PC-3 (cell line): ENCODE data around the gene ZSCAN9. TPM values are rescaled to one million over a fixed set of nuclear protein-coding genes. Genes with fewer than 3 reads are reported as not detected.

ENCODE experiments used
- ATAC-seq: fragments of 200-7000 bp; cut with Tn5 transposase; 2 replicates; pipeline ENCODE4 v1.9.1; 2020; ENCODE audit warnings: mild to moderate bottlenecking, moderate library complexity
- BruUV-seq: library from RNA; stranded (reverse); fragments of 400-500 nt; replicated peaks from 2 replicates; lab custom pipeline; 2021; lab: Mats Ljungman, UMichigan
- CTCF ChIA-PET: fragments of 300-600 bp; sonication (Branson Sonifier 250); formaldehyde crosslinking; loops from one replicate; lab custom pipeline; 2022; ENCODE audit warnings: antibody characterized with exemption; lab: Charles Lee
- POLR2A ChIA-PET: fragments of 300-600 bp; sonication (Branson Sonifier 250); formaldehyde crosslinking; loops from one replicate; lab custom pipeline; 2022; ENCODE audit warnings: antibody characterized with exemption; ENCODE audit not compliant: unreplicated experiment; lab: Charles Lee
- DNase-seq: peaks from one replicate; pipeline ENCODE4 v3.0.0-alpha.2; 2015
- H2AFZ ChIP-seq: fragments of 300-600 bp; sonication (generic); 2 replicates; pipeline ENCODE4 v1.6.0; 2016; ENCODE audit warnings: antibody characterized with exemption, low read length
- H3F3A ChIP-seq: fragments of 300-600 bp; sonication (generic); one replicate; pipeline ENCODE4 v1.6.0; 2017; ENCODE audit warnings: antibody characterized with exemption, low read length, control low read depth, mild to moderate bottlenecking; ENCODE audit not compliant: unreplicated experiment
- H3K27ac ChIP-seq: fragments of 300-600 bp; sonication (generic); 2 replicates; pipeline ENCODE4 v1.5.1; 2016; ENCODE audit warnings: mild to moderate bottlenecking, low read length
- H3K27me3 ChIP-seq: fragments of 300-600 bp; sonication (generic); 2 replicates; pipeline ENCODE4 v1.6.1; 2016; ENCODE audit warnings: low read length, mixed read lengths
- H3K36me3 ChIP-seq: fragments of 300-600 bp; sonication (generic); 2 replicates; pipeline ENCODE4 v1.6.1; 2016; ENCODE audit warnings: low read depth, mixed run types, low read length, mixed read lengths
- H3K4me1 ChIP-seq: fragments of 300-600 bp; sonication (generic); 2 replicates; pipeline ENCODE4 v1.5.1; 2016; ENCODE audit warnings: low read length; ENCODE audit not compliant: insufficient read depth
- H3K4me2 ChIP-seq: fragments of 300-600 bp; sonication (generic); 2 replicates; pipeline ENCODE4 v1.6.0; 2016; ENCODE audit warnings: low read length
- H3K4me3 ChIP-seq: fragments of 300-600 bp; sonication (generic); 2 replicates; pipeline ENCODE4 v1.5.1; 2016; ENCODE audit warnings: mild to moderate bottlenecking, low read length, mixed read lengths
- H3K79me2 ChIP-seq: fragments of 300-600 bp; sonication (generic); 2 replicates; pipeline ENCODE4 v1.6.1; 2017; ENCODE audit warnings: low read length, mixed read lengths
- H3K9ac ChIP-seq: fragments of 300-600 bp; sonication (generic); 2 replicates; pipeline ENCODE4 v1.6.0; 2016; ENCODE audit warnings: mild to moderate bottlenecking, low read length
- H3K9me2 ChIP-seq: fragments of 300-600 bp; sonication (generic); replicated peaks from 2 replicates; pipeline ENCODE4 v1.6.1; 2016; ENCODE audit warnings: mixed run types, low read length, mixed read lengths
- H3K9me3 ChIP-seq: fragments of 300-600 bp; sonication (generic); 2 replicates; pipeline ENCODE4 v1.6.1; 2016; ENCODE audit warnings: low read length, mixed read lengths
- H4K20me1 ChIP-seq: fragments of 300-600 bp; sonication (generic); 2 replicates; pipeline ENCODE4 v1.6.1; 2016; ENCODE audit warnings: low read length, mixed read lengths
- EZH2 ChIP-seq: fragments of 300-600 bp; sonication (generic); IDR thresholded peaks from one replicate; pipeline ENCODE4 v1.6.1; 2017; ENCODE audit warnings: antibody characterized with exemption, mild to moderate bottlenecking, low read length; ENCODE audit not compliant: unreplicated experiment
- EZH2phosphoT487 ChIP-seq: fragments of 300-600 bp; sonication (generic); IDR thresholded peaks from 2 replicates; pipeline ENCODE4 v1.6.1; 2018; ENCODE audit warnings: mild to moderate bottlenecking, antibody characterized with exemption, low read length, borderline replicate concordance
- intact Hi-C: fragments of 100-400 bp; cut with micrococcal nuclease; formaldehyde crosslinking; loops from 2 replicates; pipeline ENCODE4 v1.9.0; 2023
- total RNA-seq: library from RNA; depleted of rRNA; stranded (reverse); fragments of >200 nt; gene quantifications from 2 replicates; pipeline ENCODE4 v1.2.3, GENCODE V29; 2014
- TF ChIP-seq, protein P1 (sequence below): fragments of 300-600 bp; sonication (generic); conservative IDR thresholded peaks from 2 replicates; pipeline ENCODE4 v1.5.1; 2017; ENCODE audit warnings: antibody characterized with exemption, low read depth, mild to moderate bottlenecking, low read length

ZSCAN9 gene
- total RNA-seq, 1 experiment from 2014 or later = 10.8 TPM

DNA sequence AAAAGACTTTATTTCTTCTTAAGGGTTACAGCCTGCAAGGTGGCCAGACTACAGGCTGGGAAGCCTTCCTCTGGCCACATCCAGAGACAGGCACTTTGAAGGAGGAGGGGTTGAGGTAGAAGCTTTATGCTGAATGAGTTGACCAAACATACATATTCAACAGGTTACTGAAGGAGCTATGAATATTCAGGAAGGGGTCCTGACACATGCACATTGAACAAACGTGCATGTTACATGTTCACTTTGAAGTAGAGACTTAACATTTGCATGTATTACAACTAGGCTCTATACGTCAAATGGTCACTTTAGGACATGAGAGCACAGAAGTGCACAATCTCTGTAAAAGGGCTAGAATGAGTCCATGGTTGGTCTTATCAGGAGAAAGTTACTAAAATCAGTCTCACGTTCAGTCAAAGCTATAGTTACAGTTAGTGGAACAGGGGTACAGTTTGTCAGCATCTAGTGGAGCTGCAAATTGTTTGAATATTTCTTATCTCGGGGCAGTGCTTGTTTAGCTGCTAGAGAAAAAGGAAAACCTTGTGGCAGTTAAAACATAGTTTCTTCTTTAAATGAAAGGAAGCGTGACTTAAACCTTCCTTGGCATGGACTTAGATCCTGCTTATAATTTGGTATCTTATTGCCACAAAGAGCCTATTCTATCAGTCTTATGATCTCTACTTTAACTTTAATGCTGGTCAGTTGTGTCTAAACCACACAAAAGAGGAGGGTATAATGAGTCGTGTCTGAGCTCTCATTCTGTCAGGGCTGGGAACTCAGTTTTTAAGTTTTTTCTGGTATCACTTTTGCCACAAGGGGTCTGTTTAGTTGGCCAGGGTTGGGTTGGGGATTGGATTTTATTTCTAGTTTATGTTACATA is 4.6 kb upstream of the ZSCAN9 start:
- H3K79me2 ChIP-seq = peaks cover 3% of the 10 kb centered on the region
- peaks cover 19% of the 10 kb centered on the region for H3K4me1 ChIP-seq
- no peaks in the 10 kb centered on the region for H3K9me3 ChIP-seq
- no TSS peak for BruUV-seq
- no peaks in the 10 kb centered on the region for H3K27me3 ChIP-seq
- H3K27ac ChIP-seq = no peak overlapping the region
- TF ChIP-seq, protein P1, sequence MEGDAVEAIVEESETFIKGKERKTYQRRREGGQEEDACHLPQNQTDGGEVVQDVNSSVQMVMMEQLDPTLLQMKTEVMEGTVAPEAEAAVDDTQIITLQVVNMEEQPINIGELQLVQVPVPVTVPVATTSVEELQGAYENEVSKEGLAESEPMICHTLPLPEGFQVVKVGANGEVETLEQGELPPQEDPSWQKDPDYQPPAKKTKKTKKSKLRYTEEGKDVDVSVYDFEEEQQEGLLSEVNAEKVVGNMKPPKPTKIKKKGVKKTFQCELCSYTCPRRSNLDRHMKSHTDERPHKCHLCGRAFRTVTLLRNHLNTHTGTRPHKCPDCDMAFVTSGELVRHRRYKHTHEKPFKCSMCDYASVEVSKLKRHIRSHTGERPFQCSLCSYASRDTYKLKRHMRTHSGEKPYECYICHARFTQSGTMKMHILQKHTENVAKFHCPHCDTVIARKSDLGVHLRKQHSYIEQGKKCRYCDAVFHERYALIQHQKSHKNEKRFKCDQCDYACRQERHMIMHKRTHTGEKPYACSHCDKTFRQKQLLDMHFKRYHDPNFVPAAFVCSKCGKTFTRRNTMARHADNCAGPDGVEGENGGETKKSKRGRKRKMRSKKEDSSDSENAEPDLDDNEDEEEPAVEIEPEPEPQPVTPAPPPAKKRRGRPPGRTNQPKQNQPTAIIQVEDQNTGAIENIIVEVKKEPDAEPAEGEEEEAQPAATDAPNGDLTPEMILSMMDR = 0 out of 2 replicates have a peak, but pooled peaks have one; percentile 8
- no peak for TF ChIP-seq EZH2phosphoT487
- ChIA-PET POLR2A (interaction anchor here (0.6 kb wide), 1 partner anchor 318 kb away, joined by 21 read pairs; no protein-coding TSS in a partner anchor), CTCF (no interaction called here)
- H3K9ac ChIP-seq = no peak overlapping the region
- H2AFZ ChIP-seq = no peak overlapping the region
- H3K36me3 ChIP-seq = no peaks in the 10 kb centered on the region
- H3K9me2 ChIP-seq = no peaks in the 10 kb centered on the region
- H4K20me1 ChIP-seq = no peaks in the 10 kb centered on the region
- ATAC-seq (no peak), DNase-seq (peak; percentile 33)
- H3K4me2 ChIP-seq = 0 out of 2 replicates have a peak overlapping the region, but pooled peaks have one; percentile 15
- intact Hi-C loops = no loop called here
- H3K4me3 ChIP-seq = no peak overlapping the region
- H3F3A ChIP-seq = no peaks in the 10 kb centered on the region

DNA sequence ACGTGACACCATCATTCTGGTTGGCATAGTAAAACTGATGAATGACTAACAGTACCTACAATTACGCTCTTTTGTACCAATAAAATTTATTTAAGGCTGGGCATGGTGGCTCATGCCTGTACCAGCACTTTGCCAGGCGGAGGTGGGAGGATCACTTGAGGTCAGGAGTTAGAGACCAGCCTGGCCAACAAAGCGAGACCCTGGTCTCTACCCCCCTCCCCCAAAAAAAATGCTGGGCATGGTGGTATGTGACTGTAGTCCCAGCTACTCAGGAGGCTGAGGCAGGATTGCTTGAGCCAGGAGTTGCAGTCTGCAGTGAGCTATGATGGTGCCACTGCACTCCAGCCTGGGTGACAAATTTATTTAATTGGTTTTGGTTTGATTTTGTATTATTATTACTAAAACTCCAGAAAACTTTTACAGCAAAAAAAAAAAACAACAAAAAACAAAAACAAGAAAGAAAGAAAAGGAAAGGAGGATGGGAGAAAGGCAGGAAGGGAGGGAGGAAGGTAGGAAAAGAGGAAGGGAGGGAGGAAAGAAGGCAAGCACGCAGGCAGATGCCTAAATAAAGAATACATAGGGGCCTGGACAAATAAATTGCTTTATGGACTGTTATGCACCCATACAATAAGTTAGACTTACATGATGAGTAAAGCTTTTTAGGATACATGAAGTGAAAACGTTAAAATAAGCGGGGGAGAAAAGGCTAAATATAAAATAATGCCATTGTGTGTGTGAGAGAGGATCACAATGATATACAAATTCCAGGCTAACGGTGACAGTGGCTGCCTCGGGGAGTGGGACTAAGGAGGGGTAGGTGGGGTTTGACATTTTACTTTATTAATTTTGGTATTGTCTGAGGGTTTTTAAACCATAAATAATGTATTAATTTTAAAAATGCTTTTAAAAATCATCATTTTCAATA is 682 bp upstream of the ZSCAN9 start:
- Histone ChIP-seq H3K27me3 (no peaks in the 10 kb centered on the region), H3K9ac (peak overlapping the region; percentile 81), H3K4me1 (peaks cover 23% of the 10 kb centered on the region), H3K9me3 (no peaks in the 10 kb centered on the region), H4K20me1 (no peaks in the 10 kb centered on the region), H3K36me3 (peaks cover 17% of the 10 kb centered on the region), H3K79me2 (peaks cover 19% of the 10 kb centered on the region), H3K4me3 (peak overlapping the region; percentile 92), H2AFZ (peak overlapping the region; percentile 93), H3K4me2 (peak overlapping the region; percentile 84), H3K9me2 (no peaks in the 10 kb centered on the region), H3K27ac (peak overlapping the region; percentile 42; the same call in 1 of the 2 replicates), H3F3A (no peaks in the 10 kb centered on the region)
- intact Hi-C loops = loop anchor here (1.0 to 5.0 kb wide), 4 partner anchors 28 to 130 kb away; partner anchors contain the start of genes ZKSCAN4 and ZSCAN31
- ChIA-PET CTCF (no interaction called here), POLR2A (no interaction called here)
- DNase-seq (no peak), ATAC-seq (no peak; the same call in 1 of the 2 replicates)
- TSS peak; percentile 99 for BruUV-seq
- TF ChIP-seq, protein P1 = no peak
- TF ChIP-seq EZH2phosphoT487 (no peak), EZH2 (no peak)
